Measurements from ENCODE around the gene TRPV4.

DNA sequence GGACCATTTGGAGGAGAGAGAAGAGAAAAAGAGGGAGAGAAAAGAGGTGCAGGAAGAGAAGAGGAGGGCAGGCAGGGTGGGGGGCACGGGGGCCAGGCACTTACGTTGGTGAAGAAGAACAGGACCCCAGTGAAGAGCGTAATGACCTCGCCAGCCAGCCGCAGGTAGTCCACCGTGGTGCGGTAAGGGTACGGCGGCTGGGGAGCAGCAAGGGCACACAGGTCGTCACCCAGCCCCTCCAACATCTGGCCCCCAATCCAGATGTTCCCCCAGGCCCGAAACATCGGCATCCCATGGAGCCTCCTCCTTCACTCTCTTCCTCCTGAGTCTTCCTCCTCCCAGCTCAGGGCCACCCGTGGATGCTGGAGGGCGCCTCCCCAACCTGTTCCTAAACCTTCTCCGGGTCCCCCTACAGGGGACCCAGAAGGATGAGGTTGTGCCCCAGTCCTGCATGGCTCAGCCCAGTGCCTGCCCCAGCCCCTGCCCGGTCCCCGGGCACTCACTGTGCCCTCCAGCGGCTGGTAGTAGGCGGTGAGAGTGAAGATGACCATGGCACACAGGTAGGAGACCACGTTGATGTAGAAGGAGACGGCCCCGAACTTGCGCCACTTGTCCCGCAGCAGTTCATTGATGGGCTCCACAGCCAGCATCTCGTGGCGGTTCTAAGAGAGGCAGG lies 39.2 kb downstream of the TRPV4 start:
- TF ChIP-seq, protein P1, sequence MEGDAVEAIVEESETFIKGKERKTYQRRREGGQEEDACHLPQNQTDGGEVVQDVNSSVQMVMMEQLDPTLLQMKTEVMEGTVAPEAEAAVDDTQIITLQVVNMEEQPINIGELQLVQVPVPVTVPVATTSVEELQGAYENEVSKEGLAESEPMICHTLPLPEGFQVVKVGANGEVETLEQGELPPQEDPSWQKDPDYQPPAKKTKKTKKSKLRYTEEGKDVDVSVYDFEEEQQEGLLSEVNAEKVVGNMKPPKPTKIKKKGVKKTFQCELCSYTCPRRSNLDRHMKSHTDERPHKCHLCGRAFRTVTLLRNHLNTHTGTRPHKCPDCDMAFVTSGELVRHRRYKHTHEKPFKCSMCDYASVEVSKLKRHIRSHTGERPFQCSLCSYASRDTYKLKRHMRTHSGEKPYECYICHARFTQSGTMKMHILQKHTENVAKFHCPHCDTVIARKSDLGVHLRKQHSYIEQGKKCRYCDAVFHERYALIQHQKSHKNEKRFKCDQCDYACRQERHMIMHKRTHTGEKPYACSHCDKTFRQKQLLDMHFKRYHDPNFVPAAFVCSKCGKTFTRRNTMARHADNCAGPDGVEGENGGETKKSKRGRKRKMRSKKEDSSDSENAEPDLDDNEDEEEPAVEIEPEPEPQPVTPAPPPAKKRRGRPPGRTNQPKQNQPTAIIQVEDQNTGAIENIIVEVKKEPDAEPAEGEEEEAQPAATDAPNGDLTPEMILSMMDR (conservative IDR thresholded peaks at IDR 0.05; ENCODE audit: low read length) = no peak
- no peak for TF ChIP-seq EZH2phosphoT487 (IDR thresholded peaks at IDR 0.05; ENCODE audit: borderline replicate concordance, low read depth, low read length)

All from OCI-LY7 (cell line).